ENCODE measurements around the gene PDE10A. TPM values are rescaled to one million over a fixed set of nuclear protein-coding genes. Genes with fewer than 3 reads are reported as not detected.

PDE10A gene
- polyA plus RNA-seq, 3 donors: not detected

DNA sequence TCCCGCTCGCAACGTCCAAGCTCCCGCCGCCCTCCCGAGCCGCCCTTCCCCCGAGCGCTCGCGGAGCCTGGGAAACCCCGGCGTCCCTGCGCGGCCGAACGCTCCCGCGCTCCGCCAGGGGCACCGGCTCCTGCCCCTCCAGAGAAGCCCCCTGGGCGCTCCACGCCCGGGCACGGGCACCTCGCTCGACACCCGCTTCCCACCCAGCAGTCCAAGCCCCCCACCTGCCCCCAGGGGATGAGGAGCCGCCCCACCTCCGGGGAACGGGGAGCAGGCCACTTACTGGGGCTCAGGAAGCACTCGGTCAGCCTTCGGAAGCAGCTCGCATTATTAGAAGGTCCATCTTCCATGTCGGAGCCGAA lies 1.4 kb downstream of the PDE10A start:
- H3K27me3 ChIP-seq (ENCODE audit: control insufficient read depth in 2 of 2, insufficient read depth in 2 of 2, low read length in 2 of 2): peaks cover 21 to 64% of the 10 kb centered on the region in 2 donors
- intact Hi-C loops (cut with micrococcal nuclease): no loop called here
- no peak overlapping the region for H3K4me3 ChIP-seq (replicated peaks in 1 of 3; ENCODE audit: low read depth in 2 of 3, low read length in 3 of 3)
- no peak overlapping the region for H2AFZ ChIP-seq (ENCODE audit: insufficient read depth, low read depth, low read length, poor library complexity, severe bottlenecking)
- no peak for DNase-seq
- Mint-ChIP-seq H3K9me3 (peaks cover 0 to 3% (median 2%) of the 10 kb centered on the region in 7 donors), H3K27ac (no peak overlapping the region), H3K4me3 (no peak overlapping the region), H3K36me3 (peaks cover 0 to 2% of the 10 kb centered on the region in 2 donors), H3K27me3 (ENCODE audit: low read depth in 3 of 3) (peaks cover 58 to 69% (median 66%) of the 10 kb centered on the region in 3 donors), H3K4me1 (no peaks in the 10 kb centered on the region)
- H3K36me3 ChIP-seq (replicated peaks in 1 of 2; ENCODE audit: control insufficient read depth in 1 of 2, insufficient read depth in 2 of 2, low read length in 2 of 2): no peaks in the 10 kb centered on the region
- no peaks in the 10 kb centered on the region for H4K20me1 ChIP-seq (ENCODE audit: insufficient read depth, low read length)
- no peak overlapping the region for H3K9ac ChIP-seq (ENCODE audit: insufficient read depth, low read length, poor library complexity, severe bottlenecking)
- 2% methylated on average over 36 of the region's 36 CpGs for WGBS (ENCODE audit: insufficient coverage)
- no peak overlapping the region for H3K4me2 ChIP-seq (replicated peaks; ENCODE audit: extremely low read depth, low read length, poor library complexity, severe bottlenecking)
- H3K79me2 ChIP-seq (ENCODE audit: insufficient read depth, low read length): no peaks in the 10 kb centered on the region
- TF ChIP-seq, protein P1, sequence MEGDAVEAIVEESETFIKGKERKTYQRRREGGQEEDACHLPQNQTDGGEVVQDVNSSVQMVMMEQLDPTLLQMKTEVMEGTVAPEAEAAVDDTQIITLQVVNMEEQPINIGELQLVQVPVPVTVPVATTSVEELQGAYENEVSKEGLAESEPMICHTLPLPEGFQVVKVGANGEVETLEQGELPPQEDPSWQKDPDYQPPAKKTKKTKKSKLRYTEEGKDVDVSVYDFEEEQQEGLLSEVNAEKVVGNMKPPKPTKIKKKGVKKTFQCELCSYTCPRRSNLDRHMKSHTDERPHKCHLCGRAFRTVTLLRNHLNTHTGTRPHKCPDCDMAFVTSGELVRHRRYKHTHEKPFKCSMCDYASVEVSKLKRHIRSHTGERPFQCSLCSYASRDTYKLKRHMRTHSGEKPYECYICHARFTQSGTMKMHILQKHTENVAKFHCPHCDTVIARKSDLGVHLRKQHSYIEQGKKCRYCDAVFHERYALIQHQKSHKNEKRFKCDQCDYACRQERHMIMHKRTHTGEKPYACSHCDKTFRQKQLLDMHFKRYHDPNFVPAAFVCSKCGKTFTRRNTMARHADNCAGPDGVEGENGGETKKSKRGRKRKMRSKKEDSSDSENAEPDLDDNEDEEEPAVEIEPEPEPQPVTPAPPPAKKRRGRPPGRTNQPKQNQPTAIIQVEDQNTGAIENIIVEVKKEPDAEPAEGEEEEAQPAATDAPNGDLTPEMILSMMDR (IDR thresholded peaks at IDR 0.05): no peak
- peaks cover 0 to 7% of the 10 kb centered on the region in 2 donors for H3K9me3 ChIP-seq (replicated peaks in 1 of 2; ENCODE audit: control insufficient read depth in 1 of 2, insufficient read depth in 1 of 2, low read length in 2 of 2)
- H3K4me1 ChIP-seq (ENCODE audit: control insufficient read depth in 1 of 2, insufficient read depth in 2 of 2, low read length in 2 of 2): no peaks in the 10 kb centered on the region
- H3K27ac ChIP-seq (ENCODE audit: low read depth in 1 of 2, low read length in 2 of 2): no peak overlapping the region

DNA sequence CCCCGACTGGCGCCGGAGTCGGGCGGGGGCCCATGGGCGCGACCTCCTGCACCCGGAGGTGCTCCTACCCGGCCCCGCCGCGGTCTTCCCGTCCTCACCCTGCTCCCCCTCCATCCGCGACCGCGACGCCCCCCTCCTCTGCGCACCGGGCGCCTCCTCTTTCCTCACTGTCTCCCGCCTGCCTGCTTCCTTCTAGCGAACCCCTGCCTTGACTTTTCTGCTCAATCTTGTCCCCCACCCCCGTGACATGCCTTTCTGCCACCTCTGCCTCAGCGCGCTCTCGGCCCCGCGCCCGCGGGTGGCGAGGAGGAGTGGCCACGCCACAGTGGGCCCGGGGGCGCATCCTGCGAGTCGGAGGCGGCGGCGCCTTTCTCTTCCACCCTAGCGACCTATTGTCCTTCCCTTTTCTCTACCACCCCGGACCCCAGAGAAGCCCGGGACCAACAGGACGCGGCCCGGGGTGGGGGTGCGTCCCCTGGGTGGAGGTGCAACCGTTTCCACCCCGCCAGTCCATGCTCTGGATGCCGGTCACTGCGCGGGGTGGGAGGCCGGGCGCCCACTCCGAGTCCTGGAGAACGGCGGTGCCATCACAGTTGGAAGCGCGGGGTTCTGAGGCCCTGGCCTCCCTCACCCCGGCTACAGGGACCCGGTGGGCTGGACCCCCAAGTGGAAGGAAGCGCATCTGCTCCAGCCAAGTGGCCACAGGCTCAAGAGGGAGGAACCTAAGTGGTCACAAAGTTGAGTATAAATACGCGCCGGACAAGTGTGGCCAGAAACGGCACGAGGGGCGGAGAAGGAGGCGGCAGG lies 2.0 kb downstream of the PDE10A start:
- Histone ChIP-seq H3K27me3 (ENCODE audit: control insufficient read depth in 2 of 2, insufficient read depth in 2 of 2, low read length in 2 of 2) (peaks cover 18 to 60% of the 10 kb centered on the region in 2 donors), H3K9me3 (replicated peaks in 1 of 2; ENCODE audit: control insufficient read depth in 1 of 2, insufficient read depth in 1 of 2, low read length in 2 of 2) (peaks cover 0 to 7% of the 10 kb centered on the region in 2 donors), H3K79me2 (ENCODE audit: insufficient read depth, low read length) (no peaks in the 10 kb centered on the region), H3K9ac (ENCODE audit: insufficient read depth, low read length, poor library complexity, severe bottlenecking) (no peak overlapping the region), H3K4me2 (replicated peaks; ENCODE audit: extremely low read depth, low read length, poor library complexity, severe bottlenecking) (no peak overlapping the region), H3K4me3 (replicated peaks in 1 of 3; ENCODE audit: low read depth in 2 of 3, low read length in 3 of 3) (no peak overlapping the region), H3K36me3 (replicated peaks in 1 of 2; ENCODE audit: control insufficient read depth in 1 of 2, insufficient read depth in 2 of 2, low read length in 2 of 2) (no peaks in the 10 kb centered on the region), H4K20me1 (ENCODE audit: insufficient read depth, low read length) (no peaks in the 10 kb centered on the region), H3K27ac (ENCODE audit: low read depth in 1 of 2, low read length in 2 of 2) (no peak overlapping the region), H3K4me1 (ENCODE audit: control insufficient read depth in 1 of 2, insufficient read depth in 2 of 2, low read length in 2 of 2) (no peaks in the 10 kb centered on the region), H2AFZ (ENCODE audit: insufficient read depth, low read depth, low read length, poor library complexity, severe bottlenecking) (no peak overlapping the region)
- peaks cover 0 to 2% of the 10 kb centered on the region in 2 donors for H3K36me3 Mint-ChIP-seq
- WGBS (ENCODE audit: insufficient coverage): under 1% methylated on average over 66 of the region's 69 CpGs
- H3K27ac Mint-ChIP-seq: no peak overlapping the region
- peaks cover 54 to 64% (median 62%) of the 10 kb centered on the region in 3 donors for H3K27me3 Mint-ChIP-seq (ENCODE audit: low read depth in 3 of 3)
- no peak for DNase-seq
- H3K9me3 Mint-ChIP-seq: peaks cover 0 to 3% (median 2%) of the 10 kb centered on the region in 7 donors
- peak overlapping the region in 1 of 2 donors; percentile 82 for H3K4me3 Mint-ChIP-seq
- no peaks in the 10 kb centered on the region for H3K4me1 Mint-ChIP-seq
- intact Hi-C loops (cut with micrococcal nuclease): no loop called here
- TF ChIP-seq, protein P1 (IDR thresholded peaks at IDR 0.05): no peak

Measured in CD14-positive monocyte (primary cell).